T-helper 2 cell (primary cell): ENCODE measurements around the gene ATP6V0B.

Experiments used
- DNase-seq, 5 experiments: peaks; one replicate each; pipeline versions ENCODE4 v3.0.0 to v3.0.0-alpha.2; 2012 to 2022

ATP6V0B gene

GRCh38 chr1:43985984-43986595 lies 11.3 kb downstream of the ATP6V0B start:
- no peak for DNase-seq

GRCh38 chr1:43986712-43987111 lies 12.0 kb downstream of the ATP6V0B start:
- no peak for DNase-seq

- no peak for DNase-seq
These were observed 12.6 kb downstream of the ATP6V0B start for GRCh38 chr1:43987159-43987902.

GRCh38 chr1:43990271-43991199 lies 15.8 kb downstream of the ATP6V0B start:
- DNase-seq: no peak

- no peak for DNase-seq
These were observed 16.4 kb downstream of the ATP6V0B start for GRCh38 chr1:43991200-43991475.

GRCh38 chr1:43991476-43992231 lies 16.9 kb downstream of the ATP6V0B start, which contains the start of gene CCDC24:
Gene CCDC24, plus strand, starts transcription at chr1:43991599. Its CDS starts 280 bp downstream, at chr1:43991879.
- DNase-seq: peak; percentile 58 to 70 (median 64)

- no peak for DNase-seq
These were observed 17.7 kb downstream of the ATP6V0B start for GRCh38 chr1:43992232-43992995.

- no peak for DNase-seq
These were observed 18.6 kb downstream of the ATP6V0B start for GRCh38 chr1:43993206-43993914.

- no peak for DNase-seq
These were observed 19.3 kb downstream of the ATP6V0B start for GRCh38 chr1:43994071-43994470.

GRCh38 chr1:43994794-43995790 lies 20.3 kb downstream of the ATP6V0B start:
- DNase-seq: no peak

GRCh38 chr1:43995984-43996732 lies 21.4 kb downstream of the ATP6V0B start:
- DNase-seq: no peak

GRCh38 chr1:43996733-43997115 lies 22.0 kb downstream of the ATP6V0B start:
- no peak for DNase-seq

GRCh38 chr1:43997295-43997999 lies 22.7 kb downstream of the ATP6V0B start:
- no peak for DNase-seq

- DNase-seq: no peak
These were observed 23.2 kb downstream of the ATP6V0B start for GRCh38 chr1:43998000-43998378.

- no peak for DNase-seq
These were observed 24.7 kb downstream of the ATP6V0B start for GRCh38 chr1:43999455-43999854.

- DNase-seq: no peak
These were observed 25.4 kb downstream of the ATP6V0B start for GRCh38 chr1:44000122-44000665.

GRCh38 chr1:44002165-44002564 lies 27.4 kb downstream of the ATP6V0B start:
- DNase-seq: no peak

GRCh38 chr1:44002606-44003157 lies 27.9 kb downstream of the ATP6V0B start:
- no peak for DNase-seq
